Prostate gland (tissue), 2 donors: Measurements from ENCODE around the gene GFRA4.

Experiments used
- CTCF ChIP-seq, 4 experiments: fragments of 200-600 bp in 2 of 4; fragments of 450-650 bp in 2 of 4; sonication (generic) in 2 of 4; IDR thresholded peaks; 1 replicate in 3 of 4; 2 replicates in 1 of 4; pipeline ENCODE4 v1.5.1; 2016 to 2019; ENCODE audit warnings: antibody characterized with exemption in 4 of 4, mild to moderate bottlenecking in 2 of 4, moderate library complexity in 2 of 4
- POLR2A ChIP-seq: fragments of 450-650 bp; IDR thresholded peaks from one replicate; pipeline ENCODE4 v1.6.1; 2016; ENCODE audit warnings: antibody characterized with exemption, mild to moderate bottlenecking
- POLR2AphosphoS5 ChIP-seq: sonication (generic); formaldehyde crosslinking; IDR thresholded peaks from one replicate; pipeline ENCODE4 v1.6.1; 2017; ENCODE audit warnings: antibody characterized with exemption

- TF ChIP-seq CTCF (IDR thresholded peaks at IDR 0.05) (no peak), POLR2A (no peak), POLR2AphosphoS5 (no peak)
These were observed 38.1 kb upstream of the GFRA4 start for GRCh38 chr20:3701061-3701998.
